Liver (tissue), 9 donors: ENCODE measurements around the gene ITGA6. TPM values are rescaled to one million over a fixed set of nuclear protein-coding genes. Genes with fewer than 3 reads are reported as not detected.

Experiments
- DNase-seq: peaks from one replicate; pipeline ENCODE4 v3.0.0-alpha.2; 2017; ENCODE audit warnings: low spot score
- H3K27ac ChIP-seq, 2 donors: one replicate each; pipeline ENCODE4 v1.7.0; 2013; ENCODE audit warnings: inconsistent platforms in 2 of 2, low read length in 2 of 2, control low read depth in 1 of 2, low read depth in 1 of 2, mild to moderate bottlenecking in 1 of 2
- H3K27me3 ChIP-seq, 4 donors: one replicate each; pipeline versions ENCODE4 v1.6.1 to v1.7.0; 2013; ENCODE audit warnings: low read length in 3 of 4, inconsistent platforms in 1 of 4, mild to moderate bottlenecking in 1 of 4, moderate library complexity in 1 of 4; ENCODE audit not compliant: control insufficient read depth in 4 of 4, insufficient read depth in 4 of 4
- H3K36me3 ChIP-seq, 4 donors: one replicate each; pipeline versions ENCODE4 v1.6.1 to v1.7.0; 2013; ENCODE audit warnings: low read length in 3 of 4, mild to moderate bottlenecking in 3 of 4, low read depth in 1 of 4, moderate library complexity in 1 of 4; ENCODE audit not compliant: control insufficient read depth in 4 of 4, insufficient read depth in 3 of 4
- H3K4me1 ChIP-seq, 4 donors: one replicate each; pipeline versions ENCODE4 v1.6.1 to v1.7.0; 2013; ENCODE audit warnings: low read length in 3 of 4, mild to moderate bottlenecking in 3 of 4, moderate library complexity in 1 of 4; ENCODE audit not compliant: control insufficient read depth in 4 of 4, insufficient read depth in 4 of 4
- H3K4me3 ChIP-seq, 3 donors: one replicate each; pipeline versions ENCODE4 v1.6.1 to v1.7.0; 2013; ENCODE audit warnings: low read length in 3 of 3, control low read depth in 1 of 3, low read depth in 1 of 3, mild to moderate bottlenecking in 1 of 3
- H3K9ac ChIP-seq, 2 donors: one replicate each; pipeline ENCODE4 v1.7.0; 2013; ENCODE audit warnings: low read length in 2 of 2, mild to moderate bottlenecking in 2 of 2, moderate library complexity in 2 of 2, control low read depth in 1 of 2, low read depth in 1 of 2
- H3K9me3 ChIP-seq, 4 donors: one replicate each; pipeline versions ENCODE4 v1.6.1 to v1.7.0; 2013; ENCODE audit warnings: low read length in 3 of 4; ENCODE audit not compliant: control insufficient read depth in 4 of 4
- ATF3 ChIP-seq: IDR thresholded peaks from 2 replicates; pipeline ENCODE4 v1.6.1; 2016; ENCODE audit warnings: antibody characterized with exemption
- CTCF ChIP-seq: fragments of 150-350 bp; IDR thresholded peaks from 2 replicates; pipeline ENCODE4 v1.5.1; 2017; ENCODE audit warnings: improper control_type of control experiment, low read depth, low read length; ENCODE audit not compliant: missing input control
- EGR1 ChIP-seq, 2 donors: IDR thresholded peaks; 2 replicates each; pipeline ENCODE4 v1.6.1; 2016 to 2018; ENCODE audit warnings: antibody characterized with exemption in 2 of 2, low read depth in 2 of 2
- FOXA2 ChIP-seq: IDR thresholded peaks from 2 replicates; pipeline ENCODE4 v1.6.1; 2016; ENCODE audit warnings: antibody characterized with exemption
- GABPA ChIP-seq, 2 donors: IDR thresholded peaks in 1 of 2; conservative IDR thresholded peaks in 1 of 2; 2 replicates each; pipeline ENCODE4 v1.6.1; 2016; ENCODE audit warnings: antibody characterized with exemption in 2 of 2, mild to moderate bottlenecking in 1 of 2, moderate library complexity in 1 of 2
- HNF4A ChIP-seq, 2 donors: conservative IDR thresholded peaks; 2 replicates each; pipeline ENCODE4 v1.6.1; 2016; ENCODE audit warnings: antibody characterized with exemption in 2 of 2, mild to moderate bottlenecking in 2 of 2
- HNF4G ChIP-seq: IDR thresholded peaks from 2 replicates; pipeline ENCODE4 v1.6.1; 2016; ENCODE audit warnings: antibody characterized with exemption
- JUND ChIP-seq, 2 donors: IDR thresholded peaks; 2 replicates each; pipeline ENCODE4 v1.6.1; 2016; ENCODE audit warnings: antibody characterized with exemption in 2 of 2
- MAX ChIP-seq: IDR thresholded peaks from 2 replicates; pipeline ENCODE4 v1.6.1; 2016; ENCODE audit warnings: antibody characterized with exemption
- NR2F2 ChIP-seq: IDR thresholded peaks from 2 replicates; pipeline ENCODE4 v1.6.1; 2016; ENCODE audit warnings: antibody characterized with exemption
- REST ChIP-seq: IDR thresholded peaks from 2 replicates; pipeline ENCODE4 v1.6.1; 2016; ENCODE audit warnings: antibody characterized with exemption, mild to moderate bottlenecking
- RXRA ChIP-seq, 2 donors: IDR thresholded peaks; 2 replicates each; pipeline ENCODE4 v1.6.1; 2017 to 2018; ENCODE audit warnings: antibody characterized with exemption in 2 of 2, mild to moderate bottlenecking in 1 of 2
- SP1 ChIP-seq: IDR thresholded peaks from 2 replicates; pipeline ENCODE4 v1.6.1; 2018; ENCODE audit warnings: antibody characterized with exemption, mild to moderate bottlenecking
- TAF1 ChIP-seq: conservative IDR thresholded peaks from 2 replicates; pipeline ENCODE4 v1.6.1; 2016; ENCODE audit warnings: antibody characterized with exemption, mild to moderate bottlenecking
- ZBTB33 ChIP-seq: IDR thresholded peaks from 2 replicates; pipeline ENCODE4 v1.6.1; 2016; ENCODE audit warnings: antibody characterized with exemption
- WGBS: extraction: QIAGEN DNeasy Blood & Tissue Kit; methylation state at CpG from one replicate; pipeline ENCODE4 v1.1.7; 2013; 5-methylcytosine and 5-hydroxymethylcytosine counted together
- polyA plus RNA-seq, 2 donors: library from polyadenylated mRNA; stranded (reverse) in 1 of 2; unstranded in 1 of 2; fragments of 200-250 nt in 1 of 2; fragments of >200 nt in 1 of 2; fragmentation: Nextera tagmentation in 1 of 2; extraction: Ambion mirVana in 1 of 2; gene quantifications; one replicate each; pipeline versions ENCODE4 v1.2.1 to v1.2.3, GENCODE V29; 2013 to 2015
- total RNA-seq, 2 donors: library from RNA; depleted of rRNA; stranded (reverse); fragments of >200 nt; gene quantifications; one replicate each; pipeline ENCODE4 v1.2.3, GENCODE V29; 2014
- donor health status: healthy.
- donor health status: healthy.
- donor health status: healthy.
- donor health status: healthy.
- donor health status: healthy.

The ITGA6 gene
- total and polyA plus RNA-seq, 4 donors, result 5.8 to 21.6 (median 11.4) TPM

- WGBS, result 84% methylated on average over 4 of the region's 4 CpGs
- H3K9me3 ChIP-seq, result no peaks in the 10 kb centered on the region
- H3K27me3 ChIP-seq, result no peaks in the 10 kb centered on the region
- peaks cover 0 to 5% (median 5%) of the 10 kb centered on the region in 4 donors for H3K4me1 ChIP-seq
- no peaks in the 10 kb centered on the region for H3K36me3 ChIP-seq
- DNase-seq, result no peak
- H3K4me3 ChIP-seq, result no peak overlapping the region
- no peak overlapping the region for H3K9ac ChIP-seq
- no peak for TF ChIP-seq NR2F2
- TF ChIP-seq EGR1 (IDR thresholded peaks at IDR 0.05; ENCODE audit: low read depth in 2 of 2), result no peak
- TF ChIP-seq MAX, result no peak
- TF ChIP-seq ZBTB33, result no peak
- no peak for TF ChIP-seq SP1
- TF ChIP-seq HNF4G, result no peak
- no peak for TF ChIP-seq REST
- TF ChIP-seq ATF3, result no peak
- TF ChIP-seq TAF1, result no peak
- TF ChIP-seq CTCF, result no peak
- TF ChIP-seq GABPA (IDR thresholded peaks at IDR 0.05 in 1 of 2, conservative IDR thresholded peaks at IDR 0.05 in 1 of 2), result no peak
- no peak for TF ChIP-seq FOXA2
- H3K27ac ChIP-seq, result no peak overlapping the region
Measured at GRCh38 chr2:172457536-172457935, 30.1 kb downstream of the ITGA6 start.

- no peaks in the 10 kb centered on the region for H3K27me3 ChIP-seq
- no peak overlapping the region for H3K9ac ChIP-seq
- H3K9me3 ChIP-seq, result no peaks in the 10 kb centered on the region
- H3K27ac ChIP-seq, result no peak overlapping the region
- TF ChIP-seq HNF4A (conservative IDR thresholded peaks at IDR 0.05) (no peak), JUND (IDR thresholded peaks at IDR 0.05) (no peak), RXRA (IDR thresholded peaks at IDR 0.05) (no peak), GABPA (IDR thresholded peaks at IDR 0.05 in 1 of 2, conservative IDR thresholded peaks at IDR 0.05 in 1 of 2) (no peak), NR2F2 (no peak), TAF1 (no peak), ZBTB33 (no peak), FOXA2 (no peak)
- H3K4me1 ChIP-seq, result peaks cover 0 to 5% (median 5%) of the 10 kb centered on the region in 4 donors
- DNase-seq, result no peak
- 92% methylated on average over 4 of the region's 4 CpGs for WGBS
- no peaks in the 10 kb centered on the region for H3K36me3 ChIP-seq
- H3K4me3 ChIP-seq, result no peak overlapping the region
Measured at GRCh38 chr2:172458561-172459124, 31.3 kb downstream of the ITGA6 start.
